SK-N-MC (cell line): Measurements from ENCODE around the gene SNX14.

Experiments used
- EZH2 ChIP-seq: fragments of 200-600 bp; sonication (generic); IDR thresholded peaks from one replicate; pipeline ENCODE4 v1.6.1; 2017; ENCODE audit warnings: antibody characterized with exemption
- FOXP2 ChIP-seq: optimal IDR thresholded peaks from 2 replicates; pipeline ENCODE3; 2011; ENCODE audit warnings: mild to moderate bottlenecking, moderate library complexity; ENCODE audit not compliant: insufficient read depth; ENCODE audit errors: extremely low read length, control extremely low read depth
- POLR2AphosphoS5 ChIP-seq: IDR thresholded peaks from 2 replicates; pipeline ENCODE4 v1.6.1; 2012; ENCODE audit warnings: mild to moderate bottlenecking, low read depth, low read length, borderline replicate concordance

GRCh38 chr6:85544776-85545175 lies 48.9 kb downstream of the SNX14 start:
- TF ChIP-seq EZH2 = no peak
- no peak for TF ChIP-seq POLR2AphosphoS5
- no peak for TF ChIP-seq FOXP2
